Measurements from ENCODE around the gene CLCNKA.

GRCh38 chr1:16081636-16082035 lies 59.8 kb downstream of the CLCNKA start:
- no peak for TF ChIP-seq EZH2 (IDR thresholded peaks at IDR 0.05; ENCODE audit: low read depth)
- TF ChIP-seq CTCF (conservative IDR thresholded peaks at IDR 0.05) = no peak
